CD4-positive, alpha-beta T cell treated with Interleukin-12 subunit alpha and Interleukin-12 subunit beta, for 1 hour (primary cell): Measurements from ENCODE around the gene RAP1GAP2.

Experiments used
- DNase-seq: peaks from one replicate; pipeline ENCODE4 v3.0.0-alpha.2; 2020

Gene RAP1GAP2

DNA sequence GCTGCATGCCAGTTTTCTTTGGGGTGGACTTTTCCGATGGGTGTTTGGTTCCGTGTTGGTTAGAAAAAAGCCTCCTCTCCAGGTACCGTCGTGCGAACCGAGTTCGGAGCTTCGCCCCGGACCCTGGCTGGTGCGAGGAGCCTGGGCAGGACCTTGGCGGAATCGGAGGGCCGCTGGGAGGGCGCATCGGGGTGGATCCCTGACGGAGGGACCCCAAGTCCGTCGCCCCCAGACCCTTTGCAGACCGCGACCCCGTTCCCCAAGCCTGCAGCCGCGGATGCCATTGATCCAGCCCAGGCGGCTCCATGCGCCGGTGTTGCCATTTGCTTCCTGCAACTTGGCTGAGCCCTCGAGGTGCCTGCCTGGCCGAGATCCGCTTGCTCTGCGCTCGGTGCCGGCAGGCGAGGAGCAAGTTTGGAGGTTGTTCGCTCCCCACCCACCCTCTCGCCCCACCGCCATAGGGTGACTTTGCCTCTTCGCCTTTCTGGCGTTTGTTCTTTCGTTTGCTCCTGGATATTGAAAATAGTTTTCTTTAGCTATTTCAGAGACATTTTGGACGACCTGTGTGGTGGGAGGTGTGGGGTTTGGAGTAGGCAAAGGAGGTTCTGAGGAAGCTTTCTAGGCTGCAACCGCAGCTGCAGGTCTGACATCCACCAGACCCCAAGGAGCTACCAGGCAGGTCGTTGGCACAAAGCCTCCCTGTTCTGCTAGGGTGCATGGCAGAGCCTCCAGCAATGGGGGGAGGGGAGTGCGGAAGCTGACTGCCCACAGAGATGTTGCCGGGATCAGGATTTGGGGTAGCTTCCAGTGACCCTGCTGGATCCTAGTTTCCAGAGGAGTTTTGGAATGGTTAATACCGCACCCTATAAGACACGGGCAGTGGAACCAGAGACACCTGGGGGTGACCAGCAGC, 58.2 kb downstream of the RAP1GAP2 start:
- no peak for DNase-seq

DNA sequence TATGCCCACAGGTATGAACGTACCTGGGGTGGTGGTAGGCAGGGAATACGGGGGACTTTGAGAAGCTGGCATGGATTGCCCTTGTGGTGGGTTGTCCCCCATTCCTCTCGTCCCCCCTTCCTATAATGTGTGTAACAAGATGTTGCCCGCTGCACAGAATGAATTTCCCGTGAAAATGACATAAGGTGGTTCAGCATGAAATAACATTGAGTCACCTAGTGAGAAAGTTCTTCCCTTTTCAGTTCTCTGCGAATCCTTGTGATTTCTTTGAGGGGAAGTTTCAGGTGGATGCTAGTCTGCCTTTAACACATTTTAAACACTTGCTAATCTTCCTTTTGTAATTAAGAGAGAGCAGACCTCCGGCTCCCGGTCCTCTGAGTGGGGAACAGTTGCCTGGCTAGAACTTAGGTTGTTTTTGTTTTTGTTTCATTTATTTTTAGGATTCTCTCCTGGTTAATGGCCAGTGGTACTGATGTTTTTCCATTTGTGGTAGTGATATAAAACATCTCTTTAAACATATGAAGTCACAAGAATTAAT, 58.9 kb downstream of the RAP1GAP2 start:
- no peak for DNase-seq

DNA sequence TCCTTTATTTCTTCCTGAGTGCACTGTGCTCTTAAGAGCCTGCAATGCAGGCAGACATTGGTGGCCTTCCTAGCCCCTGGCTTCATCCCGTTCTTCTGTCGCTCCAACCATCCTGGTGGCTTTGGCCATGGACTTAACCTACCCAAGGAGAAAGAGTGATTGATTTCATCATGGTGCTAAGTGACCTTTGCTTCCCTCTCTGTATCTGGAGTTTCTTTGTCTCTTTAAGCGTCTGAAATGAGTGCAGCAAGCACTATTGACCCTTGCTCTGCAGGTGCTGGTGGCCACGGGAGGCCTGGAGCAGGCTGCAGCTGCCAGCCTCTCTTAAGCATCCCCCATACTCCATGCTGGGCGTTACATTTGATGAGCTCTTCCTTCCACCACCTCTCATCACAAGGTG, 60.5 kb downstream of the RAP1GAP2 start:
- no peak for DNase-seq

DNA sequence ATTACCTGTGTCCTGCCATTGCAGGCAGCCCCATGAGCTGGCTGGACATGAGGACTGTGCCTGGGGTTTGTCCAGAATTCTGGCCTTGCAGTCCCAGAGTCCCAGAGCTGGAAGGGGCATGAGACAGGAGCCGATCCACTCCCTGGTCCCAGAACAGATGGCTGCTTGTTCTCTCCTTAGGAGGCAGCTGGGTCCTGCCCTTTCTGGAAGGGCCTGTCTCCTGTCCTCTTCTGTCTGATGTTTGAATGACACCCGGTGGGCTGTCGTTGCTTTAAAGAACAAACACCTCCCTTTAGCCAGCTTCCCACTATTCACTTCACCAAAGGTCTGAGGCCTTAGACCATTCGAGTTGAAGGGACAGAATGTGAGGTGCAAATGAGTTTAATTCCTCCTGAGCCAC, 63.8 kb downstream of the RAP1GAP2 start:
- DNase-seq = no peak

DNA sequence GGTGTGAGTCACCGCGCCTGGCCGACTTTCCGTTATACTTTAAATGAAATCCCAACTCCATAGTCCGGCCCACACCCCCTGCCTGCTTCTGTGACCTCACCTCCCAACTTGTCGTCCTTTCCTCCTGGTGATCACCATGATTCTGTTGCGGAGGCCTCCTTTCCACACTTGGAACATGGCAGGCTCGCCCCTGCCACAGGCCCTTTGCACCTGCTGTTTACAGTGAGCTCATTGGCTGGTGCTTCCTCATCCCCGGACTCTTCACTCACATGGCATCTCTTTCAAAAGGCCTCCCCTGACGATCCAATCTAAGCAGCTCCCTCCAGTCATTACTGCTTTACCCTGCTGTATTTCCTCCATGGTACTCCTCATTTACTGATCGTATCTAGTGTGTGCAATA, 64.6 kb downstream of the RAP1GAP2 start:
- DNase-seq = no peak

DNA sequence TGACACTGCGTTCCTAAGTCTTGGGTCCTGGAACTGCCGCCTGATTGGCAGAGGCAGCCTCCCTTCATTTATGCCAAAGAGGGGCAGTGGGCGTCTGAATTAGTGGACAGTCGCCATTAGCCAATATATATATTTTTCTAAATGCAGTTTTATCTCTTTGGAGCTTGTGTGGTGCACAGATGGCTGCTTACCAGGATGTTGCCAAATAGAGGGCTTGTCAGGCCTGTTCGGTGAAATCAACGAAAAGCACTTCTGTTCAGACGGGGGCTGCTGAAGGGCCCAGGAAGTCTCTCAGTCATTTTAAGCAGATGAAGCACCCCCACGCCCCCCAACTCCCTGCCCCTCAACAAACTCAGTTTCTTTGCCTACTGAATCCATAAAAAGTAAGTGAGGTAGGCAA, 66.0 kb downstream of the RAP1GAP2 start:
- DNase-seq = no peak

DNA sequence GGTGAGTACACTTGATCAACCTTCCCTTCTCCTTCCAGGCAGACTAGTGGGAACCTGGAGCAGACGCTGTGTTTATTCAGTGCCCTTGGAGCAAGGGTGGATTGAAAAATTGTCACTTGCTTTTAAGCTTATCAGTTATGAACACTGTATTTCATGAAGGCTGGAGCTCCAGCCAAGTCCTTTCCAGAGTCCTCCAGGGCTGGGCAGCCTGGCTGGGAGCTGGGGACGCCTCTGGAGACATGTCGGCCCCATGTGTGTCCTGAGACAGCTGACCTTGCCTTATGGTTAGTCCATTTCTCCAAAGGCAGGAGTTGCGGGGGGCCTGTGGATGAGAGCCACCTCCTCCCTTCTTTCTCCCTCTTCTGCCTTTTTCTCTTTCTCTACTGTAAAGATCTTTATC, 67.0 kb downstream of the RAP1GAP2 start:
- DNase-seq = no peak

DNA sequence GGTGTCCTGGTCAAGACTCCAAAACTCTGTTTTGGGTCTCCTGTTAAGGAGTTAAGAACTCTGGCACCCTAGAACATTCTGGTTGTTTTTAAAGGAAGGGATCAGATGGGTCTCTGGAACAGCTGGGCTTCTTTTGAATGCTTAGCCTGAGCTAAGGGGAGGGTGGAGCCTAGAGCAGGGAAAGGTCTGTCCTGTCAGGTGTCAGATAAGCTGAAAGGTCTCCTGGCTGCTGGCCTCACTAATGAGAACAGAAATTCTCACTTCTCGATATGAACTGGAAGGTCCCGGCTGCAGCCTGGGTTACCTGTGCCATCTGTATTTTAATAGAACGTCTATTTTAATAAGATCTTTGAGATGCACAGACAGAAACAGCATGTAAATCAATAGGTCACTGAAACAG, 69.0 kb downstream of the RAP1GAP2 start:
- no peak for DNase-seq

DNA sequence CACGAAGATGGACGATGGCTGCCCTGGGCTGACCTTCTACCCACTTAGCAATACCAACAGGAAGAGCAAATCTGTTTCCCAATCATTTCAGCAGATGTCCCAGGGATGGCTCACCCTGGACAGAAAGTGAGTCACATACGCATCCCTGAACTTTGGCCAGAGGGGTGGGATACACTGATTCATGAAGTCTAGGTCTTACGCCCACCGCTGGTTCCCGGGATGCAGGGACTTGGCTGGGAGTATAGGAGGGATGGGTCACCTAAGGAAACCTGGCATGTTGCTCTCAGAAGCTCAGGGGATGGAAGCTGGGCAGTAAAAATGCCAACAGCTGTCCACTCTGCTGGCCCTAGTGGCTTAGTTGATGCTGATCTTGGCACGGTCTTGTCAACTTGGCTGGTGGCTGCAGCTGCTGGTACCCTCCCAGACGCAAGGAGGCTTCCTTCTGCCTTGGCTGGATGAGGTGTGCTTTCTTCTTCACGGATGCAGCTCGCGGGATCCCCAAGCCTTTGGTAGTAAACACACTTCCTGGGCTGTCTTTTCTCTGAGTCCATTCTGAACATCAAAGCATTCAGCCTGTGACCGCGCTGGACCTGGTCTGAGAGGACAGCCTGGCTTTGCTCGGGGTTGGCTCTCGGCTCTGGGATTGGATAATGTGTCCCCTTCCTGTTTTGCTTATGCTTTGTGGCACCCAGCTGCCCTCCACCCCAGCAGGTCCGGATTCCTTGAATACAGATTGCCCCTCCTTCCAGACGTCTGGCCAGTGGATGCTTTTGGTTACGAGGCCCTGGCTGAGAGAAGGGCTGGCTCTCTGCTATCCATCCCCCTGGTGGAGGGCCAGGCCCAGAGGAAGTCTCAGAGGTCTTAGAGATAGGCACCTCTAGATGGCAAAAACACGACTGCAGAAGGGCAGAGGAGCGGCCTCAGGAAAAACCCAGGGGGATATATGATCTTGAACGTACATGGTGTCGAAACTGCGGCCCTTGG, 71.5 kb downstream of the RAP1GAP2 start:
- no peak for DNase-seq

DNA sequence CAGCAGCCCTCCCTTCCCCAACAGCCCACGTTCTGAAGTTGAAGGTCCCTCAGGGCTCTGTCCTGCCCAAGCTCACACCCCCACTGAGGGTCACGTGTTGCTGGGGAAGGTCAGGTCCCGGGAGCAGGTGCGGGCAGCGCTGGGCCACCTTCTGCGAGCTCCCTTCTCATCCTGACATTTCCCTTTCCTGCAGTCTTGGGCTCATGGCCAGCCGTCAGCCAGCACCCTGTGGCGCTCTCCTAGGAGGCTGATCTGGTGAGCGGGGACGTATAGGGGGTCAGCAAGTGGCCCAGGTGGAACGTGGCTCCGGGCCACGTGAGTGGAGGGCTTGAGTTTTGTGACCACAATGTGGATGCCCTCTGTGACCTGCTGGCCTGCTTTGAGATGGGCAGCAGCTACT, 73.4 kb downstream of the RAP1GAP2 start:
- DNase-seq = no peak

DNA sequence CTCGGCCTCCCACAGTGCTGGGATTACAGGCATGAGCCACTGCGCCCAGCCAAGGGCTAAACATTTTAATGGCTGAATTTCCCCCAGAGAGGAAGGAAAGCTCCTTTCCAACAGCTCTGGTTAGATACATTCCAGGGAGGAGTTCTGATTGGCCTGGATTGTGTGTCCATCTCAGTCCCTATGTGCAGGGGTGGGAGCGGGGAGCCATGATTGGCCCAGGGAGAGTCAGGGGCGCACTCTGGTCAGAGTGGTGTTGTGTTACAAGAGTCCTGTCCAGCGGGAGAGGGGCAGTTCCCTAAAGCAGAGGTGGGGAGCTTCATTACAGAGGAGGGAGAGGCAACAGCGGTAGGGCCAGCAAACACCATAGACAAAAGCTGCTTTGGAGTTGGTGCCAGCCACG, 75.0 kb downstream of the RAP1GAP2 start:
- no peak for DNase-seq

DNA sequence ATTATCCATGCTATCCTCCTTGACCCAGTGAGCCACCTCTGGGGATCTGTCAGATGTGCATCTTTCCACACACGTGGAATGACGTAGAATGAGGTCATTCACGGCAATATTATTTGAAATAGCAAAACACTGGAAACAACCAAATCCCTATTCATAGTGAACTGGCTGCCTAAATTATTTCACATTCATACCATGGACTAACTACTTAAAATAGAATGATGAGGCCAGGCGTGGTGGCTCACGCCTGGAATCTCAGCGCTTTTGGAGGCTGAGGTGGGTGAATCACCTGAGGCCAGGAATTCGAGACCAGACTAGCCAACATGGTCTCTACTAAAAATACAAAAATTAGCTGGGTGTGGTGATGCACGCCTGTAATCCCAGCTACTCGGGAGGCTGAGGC, 75.5 kb downstream of the RAP1GAP2 start:
- DNase-seq = no peak

DNA sequence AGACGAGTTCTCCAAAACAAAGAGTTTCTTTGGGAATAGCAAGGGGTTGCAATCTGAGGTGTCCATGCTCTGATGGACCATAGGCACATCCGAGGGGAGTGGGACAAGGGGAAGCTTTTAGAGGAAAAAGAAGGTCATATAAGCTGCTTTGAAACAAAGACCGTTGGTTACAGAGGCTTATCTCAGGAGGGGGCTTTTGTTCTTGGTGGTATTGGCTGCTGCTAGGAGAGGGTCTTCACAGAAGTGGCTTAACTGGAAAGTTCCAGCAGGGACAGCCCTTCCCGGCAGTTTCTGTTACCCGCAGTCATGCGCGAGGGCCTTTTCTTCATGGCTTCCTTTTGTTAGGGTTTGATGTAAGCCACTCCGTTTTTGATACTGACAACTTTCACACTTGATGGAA, 76.0 kb downstream of the RAP1GAP2 start:
- DNase-seq = no peak

DNA sequence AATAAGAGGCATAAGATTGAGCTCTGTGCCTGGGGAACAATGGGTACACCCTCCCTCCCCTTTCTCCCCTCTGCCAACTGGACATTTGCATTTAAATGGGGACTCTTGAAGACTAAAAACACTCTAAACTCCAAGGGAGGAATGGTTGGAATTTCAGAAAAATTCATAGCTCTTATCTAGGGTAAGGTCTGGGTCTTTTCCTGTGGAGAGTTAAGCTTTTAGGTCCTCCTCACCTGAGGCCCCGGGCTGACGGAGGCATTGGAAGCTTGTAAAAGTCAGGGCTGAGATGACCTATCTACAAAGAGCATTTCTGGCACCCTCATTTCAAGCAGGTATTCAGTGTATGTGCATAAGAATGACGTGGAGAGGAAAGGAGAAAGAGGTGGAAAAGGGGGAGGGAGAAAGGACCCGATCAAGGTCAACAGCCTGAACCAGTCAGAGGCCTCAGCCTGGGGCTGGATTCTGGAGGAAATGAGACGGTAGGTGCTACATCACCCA, 78.0 kb downstream of the RAP1GAP2 start:
- DNase-seq = no peak

DNA sequence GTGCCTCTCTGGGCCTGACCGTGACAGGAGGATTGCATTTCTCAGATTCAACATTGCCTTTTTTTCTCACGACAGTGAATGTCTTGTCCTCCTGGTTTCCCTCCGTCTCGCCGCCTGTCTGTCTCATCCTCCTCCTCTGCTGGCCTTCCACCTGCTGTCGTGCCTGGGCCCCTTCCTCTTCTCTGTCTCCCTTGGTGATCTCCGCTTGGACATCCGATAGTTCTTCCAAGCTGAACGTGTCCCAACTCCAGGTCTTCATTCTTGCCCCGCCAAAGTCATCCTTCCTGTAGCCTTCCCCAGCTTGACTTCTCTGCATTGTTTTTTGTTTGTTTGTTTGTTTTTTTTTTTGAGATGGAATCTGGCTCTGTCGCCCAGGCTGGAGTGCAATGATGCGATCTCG, 79.4 kb downstream of the RAP1GAP2 start:
- no peak for DNase-seq

DNA sequence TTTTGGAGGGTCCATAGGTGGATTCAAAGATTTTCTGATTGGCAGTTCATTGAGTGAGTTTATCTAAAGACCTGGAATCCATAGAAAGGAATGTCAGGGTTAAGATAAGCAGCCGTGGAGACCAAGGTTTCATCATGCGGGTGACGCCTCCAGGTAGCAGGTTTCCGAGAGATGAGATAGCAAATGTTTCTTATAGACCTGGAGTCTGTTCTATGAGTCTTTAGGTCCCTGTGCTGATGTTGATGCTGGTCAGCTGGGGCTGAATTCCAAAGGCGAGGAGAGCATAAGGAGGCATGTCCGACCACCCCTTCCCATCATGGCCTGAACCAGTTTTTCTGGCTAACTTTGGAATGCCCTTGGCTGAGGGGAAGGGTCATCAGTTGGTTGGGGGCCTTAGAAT, 80.2 kb downstream of the RAP1GAP2 start:
- DNase-seq = no peak

DNA sequence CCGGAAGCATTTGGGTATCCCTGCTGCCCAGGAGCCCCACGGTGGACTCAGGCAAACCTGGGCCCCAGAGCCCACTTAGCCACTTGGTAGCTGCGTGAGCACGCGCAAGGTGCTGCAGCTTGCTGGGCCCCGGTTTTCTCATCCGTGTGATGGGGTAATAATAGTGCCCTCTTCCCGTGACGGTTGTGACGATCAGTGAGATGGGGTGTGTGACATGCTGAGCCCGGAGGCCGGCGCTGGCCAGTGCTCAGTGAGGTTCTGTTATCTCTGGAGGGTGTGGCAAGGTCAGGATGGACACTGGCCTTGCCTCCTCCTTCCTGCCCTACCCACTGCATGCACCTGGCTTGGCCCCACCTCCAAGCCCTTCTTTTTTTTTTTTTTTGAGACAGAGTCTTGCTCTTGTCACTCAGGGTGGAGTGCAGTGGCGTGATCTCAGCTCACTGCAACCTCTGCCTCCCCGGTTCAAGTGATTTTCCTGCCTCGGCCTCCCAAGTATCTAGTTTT, 82.6 kb downstream of the RAP1GAP2 start:
- DNase-seq = no peak

DNA sequence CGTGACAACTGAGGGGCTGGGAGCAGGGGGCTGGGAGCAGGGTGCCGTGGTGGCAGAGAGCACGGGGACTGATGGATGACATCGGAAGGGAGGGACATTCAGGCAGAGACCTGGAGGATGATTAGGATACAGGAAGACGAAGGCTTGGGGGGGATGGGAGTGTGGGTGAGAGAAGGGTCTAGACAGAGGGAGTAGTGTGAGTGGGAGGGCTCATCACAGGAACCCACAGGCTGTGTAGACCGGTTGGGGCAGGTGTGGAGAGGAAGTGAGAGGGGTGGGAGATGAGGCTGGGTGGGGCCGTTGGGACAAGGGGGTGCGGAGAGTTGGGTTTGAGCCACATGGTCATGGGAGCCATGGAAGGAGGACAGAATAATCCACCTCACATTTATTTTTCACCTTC, 83.8 kb downstream of the RAP1GAP2 start:
- no peak for DNase-seq

DNA sequence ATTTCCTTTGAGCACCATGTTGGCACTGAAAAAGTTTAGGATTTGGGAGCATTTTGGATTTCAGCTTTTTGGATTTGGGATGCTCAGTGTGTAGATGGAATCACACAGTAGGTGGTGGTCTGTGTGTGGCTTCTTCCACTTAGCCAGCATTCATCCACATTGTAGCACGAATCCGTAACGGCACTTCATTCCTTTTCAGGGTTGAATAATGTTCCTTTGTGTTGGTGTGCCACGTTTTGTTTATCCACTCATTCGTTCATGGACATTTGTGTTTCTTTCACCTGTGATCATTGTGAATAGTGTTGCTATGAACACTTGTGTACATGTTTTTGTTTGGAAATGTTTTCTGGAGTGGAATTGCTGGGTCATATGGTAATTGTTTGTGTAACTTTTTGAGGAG, 85.1 kb downstream of the RAP1GAP2 start:
- DNase-seq = no peak

DNA sequence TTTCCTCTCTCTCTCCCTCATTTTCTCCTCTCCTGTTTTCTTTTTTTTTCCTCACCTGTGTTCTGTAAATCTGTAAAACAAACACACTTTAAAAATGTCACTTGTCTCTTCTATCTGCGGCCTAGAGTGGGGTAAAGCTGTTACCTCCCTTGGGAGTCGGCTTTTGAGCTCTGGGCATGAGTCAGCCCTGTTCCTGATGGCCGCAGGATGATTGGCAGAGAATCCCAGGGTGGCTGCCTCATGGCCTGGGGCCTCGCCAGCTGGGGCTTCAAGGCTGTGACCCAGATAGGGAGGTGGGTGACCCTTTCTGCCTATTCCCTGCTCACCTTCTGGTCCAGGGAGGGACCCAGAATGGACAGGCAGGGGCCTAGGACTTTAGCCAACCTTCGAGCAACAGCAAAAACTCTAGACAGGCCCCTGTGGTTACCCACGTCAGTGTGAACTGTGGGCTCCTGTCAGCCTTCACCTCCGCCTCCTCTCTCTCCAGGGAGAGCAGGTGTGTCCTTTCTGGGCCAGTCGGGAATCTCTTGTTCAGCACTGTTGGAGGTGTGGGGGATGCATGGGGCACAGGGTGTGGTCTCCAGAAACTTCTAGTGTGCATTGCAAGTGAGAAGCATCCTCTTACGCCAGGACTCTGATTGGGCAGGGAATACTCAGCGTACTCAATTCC, 87.4 kb downstream of the RAP1GAP2 start:
- no peak for DNase-seq

DNA sequence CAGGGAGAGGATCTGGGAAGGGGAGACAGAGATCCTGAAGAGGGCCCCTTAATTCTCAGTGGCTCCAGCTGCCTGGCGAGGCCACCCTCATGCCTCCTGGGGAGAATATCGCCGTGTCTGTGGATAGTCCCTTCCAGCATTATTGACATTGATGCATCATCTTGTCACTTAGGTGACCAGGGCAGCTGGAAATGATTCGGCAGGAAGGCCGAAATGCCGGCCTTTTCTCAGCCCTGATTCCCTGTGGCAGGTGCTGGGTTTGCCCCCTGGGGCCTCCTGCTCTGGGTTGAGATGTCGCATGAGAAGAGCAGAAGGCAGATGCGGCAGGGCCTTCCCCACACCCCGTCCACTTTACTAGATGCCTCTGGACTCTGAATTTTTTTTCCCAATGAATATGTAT, 89.5 kb downstream of the RAP1GAP2 start:
- DNase-seq = no peak

DNA sequence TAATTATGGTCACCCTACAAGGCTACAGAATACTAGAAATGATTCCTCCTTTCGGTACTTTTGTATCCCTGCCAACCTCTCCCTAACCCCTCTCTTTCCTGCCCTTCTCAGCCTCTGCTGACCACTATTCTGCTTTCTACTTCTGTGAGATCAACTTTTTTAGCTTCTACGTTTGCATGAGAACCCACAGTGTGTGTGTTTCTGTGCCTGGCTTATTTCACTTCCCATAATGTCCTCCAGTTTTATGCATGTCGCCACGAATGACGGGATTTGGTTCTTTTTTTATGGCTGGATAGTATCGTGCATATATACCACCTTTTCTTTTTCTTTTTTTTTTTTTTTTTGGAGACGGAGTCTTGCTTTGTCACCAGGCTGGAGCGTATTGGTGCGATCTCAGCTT, 92.1 kb downstream of the RAP1GAP2 start:
- no peak for DNase-seq

DNA sequence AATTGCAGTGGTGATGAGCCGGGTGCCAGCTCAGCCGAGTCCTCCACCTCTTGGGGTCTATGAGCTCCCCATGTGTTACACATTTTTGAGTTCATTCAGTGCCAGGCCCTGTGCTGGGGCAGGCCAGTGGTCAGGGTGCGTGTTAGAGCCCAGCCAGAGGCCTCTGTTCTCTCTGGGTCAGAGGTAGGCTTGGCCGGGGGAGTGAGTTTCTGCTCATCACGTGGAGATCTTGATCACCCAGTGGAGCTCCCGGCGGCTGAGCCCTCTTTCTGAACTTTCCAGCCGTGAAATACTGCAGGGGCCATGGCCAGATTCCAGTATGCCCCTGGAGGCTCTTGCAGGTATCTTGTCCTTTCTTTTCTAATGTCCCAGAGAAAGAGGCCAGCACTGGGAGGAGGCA, 93.0 kb downstream of the RAP1GAP2 start:
- no peak for DNase-seq
